D341Med (cell line): ENCODE measurements around the gene CYP3A4.
"Not testable (repeated sequence)": the region's sequence is repeated elsewhere in the genome, so short reads cannot be mapped to it uniquely, and the experiment has no call there.

Experiments
- DNase-seq: peaks from one replicate; pipeline ENCODE4 v3.0.0; 2012; ENCODE audit warnings: low spot score

Gene CYP3A4

GRCh38 chr7:99723201-99723600 lies 60.8 kb downstream of the CYP3A4 start:
- not testable (repeated sequence) for DNase-seq

DNA sequence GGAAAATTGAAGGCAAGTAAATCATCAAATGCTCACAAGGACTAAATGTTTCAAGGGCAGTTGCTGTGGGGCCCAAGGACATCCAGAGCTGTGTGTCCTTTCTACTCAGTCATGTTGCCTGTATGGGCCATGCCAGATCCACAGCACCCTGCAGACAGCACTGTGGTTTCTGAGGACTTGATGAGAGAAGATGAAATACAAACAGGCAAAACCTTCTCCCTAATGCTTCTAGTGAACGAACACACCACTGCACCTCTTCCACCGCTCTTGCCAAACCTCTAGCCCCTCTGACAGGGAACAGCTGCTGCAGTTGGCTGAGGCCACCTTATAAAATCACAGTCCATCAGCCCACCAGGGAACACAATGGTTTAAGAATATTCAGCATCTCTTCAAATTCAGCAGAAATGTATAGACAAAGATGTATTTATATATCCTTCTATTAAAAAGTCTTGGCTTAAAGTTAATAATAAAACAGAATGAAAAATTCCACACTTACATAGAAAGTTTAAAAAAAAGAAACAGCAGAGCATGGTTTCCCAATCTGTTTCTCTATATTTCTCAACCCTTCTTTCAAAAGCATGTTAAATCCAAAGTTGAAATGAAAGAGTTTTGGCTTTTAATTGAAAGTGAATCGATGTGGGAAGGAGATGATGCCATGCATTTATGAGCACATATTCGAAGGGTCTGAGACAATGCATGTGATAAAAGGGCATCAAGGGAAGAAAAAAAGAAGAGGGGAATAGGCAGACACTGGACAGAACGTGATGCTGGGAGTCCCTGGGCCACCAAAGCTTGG lies 63.0 kb downstream of the CYP3A4 start:
- no peak for DNase-seq

DNA sequence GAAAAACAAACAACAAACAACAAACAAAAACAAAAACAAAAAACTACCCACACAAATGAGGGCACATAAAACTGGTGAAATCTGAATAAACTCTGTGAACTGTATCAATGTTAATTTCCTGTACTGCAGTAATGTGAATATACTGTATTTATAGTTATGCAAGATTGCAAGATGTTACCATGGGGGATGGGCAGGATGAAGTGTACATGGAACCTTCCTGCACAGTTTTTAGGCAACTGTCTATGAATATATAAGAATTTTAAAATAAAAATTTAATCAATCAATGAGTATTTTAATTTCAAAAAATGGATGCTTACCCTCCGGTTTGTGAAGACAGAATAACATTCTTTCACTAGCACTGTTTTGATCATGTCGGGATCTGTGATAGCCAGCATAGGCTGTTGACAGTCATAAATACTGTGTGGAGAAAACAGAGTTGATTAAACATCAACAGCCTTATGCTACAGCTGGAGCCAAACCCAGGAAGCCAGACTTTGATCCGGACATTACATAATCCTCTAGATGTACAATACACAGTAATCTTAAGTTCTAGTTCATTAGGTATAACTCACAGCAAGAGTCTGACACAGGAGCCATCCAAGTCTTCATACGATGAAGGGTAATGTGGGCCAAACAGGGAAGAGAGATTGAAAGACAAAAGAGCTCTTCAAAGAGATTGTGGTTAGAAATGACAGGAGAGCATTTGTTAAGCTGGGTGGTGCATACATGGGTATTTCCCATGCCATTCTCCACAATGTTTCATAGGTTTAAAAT lies 63.8 kb downstream of the CYP3A4 start:
- DNase-seq, result no peak

DNA sequence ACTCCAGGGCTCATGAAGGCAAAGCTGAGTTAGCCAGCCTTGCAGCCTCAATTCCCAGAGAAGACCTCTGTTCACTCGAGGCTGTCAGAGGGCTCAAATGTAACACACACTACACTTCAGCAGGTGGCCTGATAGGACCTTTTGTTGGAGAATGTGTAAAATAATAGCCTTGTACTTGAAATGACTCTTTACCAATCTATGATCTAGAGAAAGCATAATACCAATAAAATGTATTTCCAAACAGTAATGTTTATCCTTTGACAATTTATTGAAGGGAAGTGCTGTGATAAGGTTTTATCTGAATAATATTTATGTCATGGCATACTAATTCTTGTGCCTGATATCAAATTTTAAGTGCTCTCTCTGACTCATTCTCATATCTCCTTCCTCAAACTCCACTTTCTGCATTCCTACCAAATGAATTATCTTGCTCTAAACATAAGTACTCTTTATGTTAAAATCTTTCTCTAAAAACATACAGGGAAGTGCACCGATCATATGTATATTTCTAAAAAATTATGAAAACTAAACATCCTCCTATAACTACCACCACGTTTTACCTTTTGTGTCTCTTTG lies 69.9 kb downstream of the CYP3A4 start:
- DNase-seq, result no peak

DNA sequence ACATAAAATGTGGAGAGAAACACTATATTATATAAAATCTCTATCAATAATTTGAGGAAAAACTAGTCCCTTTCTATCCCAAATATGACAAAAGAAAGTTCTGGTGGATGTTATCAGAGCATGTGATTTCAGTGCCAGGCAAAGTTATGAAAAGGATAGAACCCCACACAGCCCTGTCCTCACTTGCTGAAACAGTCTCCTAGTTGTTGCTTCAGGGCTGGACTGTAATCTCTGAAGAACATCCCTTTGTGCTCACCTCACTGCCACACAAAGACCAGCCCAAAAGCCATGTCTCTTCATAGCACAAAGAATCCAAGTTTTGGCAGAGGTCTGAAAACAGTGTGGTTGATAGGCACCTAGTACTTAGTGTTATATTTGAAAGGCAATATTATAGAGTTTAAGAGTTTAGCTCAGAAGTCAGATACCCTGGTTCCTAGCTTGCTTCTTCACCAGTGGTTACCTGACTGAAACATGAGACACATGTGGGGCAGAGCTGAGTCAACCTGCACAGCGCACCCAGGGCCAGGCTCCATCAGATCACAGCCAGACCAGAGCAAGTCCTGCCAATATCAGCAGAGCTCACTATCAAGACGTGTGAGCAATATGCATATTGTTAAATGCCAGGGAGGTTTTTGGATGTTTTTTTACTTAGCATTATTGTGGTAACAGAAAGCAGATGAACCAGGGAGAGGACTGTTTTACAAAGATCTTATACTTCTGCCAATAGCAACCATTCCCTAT lies 74.0 kb downstream of the CYP3A4 start:
- no peak for DNase-seq

- DNase-seq, result no peak
Measured at GRCh38 chr7:99709260-99709659, 74.7 kb downstream of the CYP3A4 start.

GRCh38 chr7:99707096-99707495 lies 76.9 kb downstream of the CYP3A4 start:
- no peak for DNase-seq
